ENCODE measurements around the gene AK6.

DNA sequence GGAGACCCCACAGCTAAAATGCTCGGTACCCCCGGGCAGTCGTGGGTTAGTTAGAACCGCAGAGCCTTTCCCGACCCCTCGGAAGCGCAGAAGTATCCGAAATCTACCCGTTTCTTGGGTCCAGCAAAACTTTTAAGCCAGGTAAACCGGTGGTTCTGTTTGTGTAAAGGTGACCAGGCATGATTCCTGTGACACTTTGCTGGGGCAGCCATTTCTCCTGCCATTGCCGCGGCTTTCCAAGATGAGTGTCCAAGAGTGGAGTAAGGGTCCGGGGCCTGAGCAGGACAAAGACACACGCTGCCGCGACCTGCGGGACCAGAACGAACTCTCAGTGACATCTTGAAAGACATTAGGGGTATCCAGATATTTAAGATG, 46.3 kb upstream of the AK6 start:
- no peak for TF ChIP-seq EP300 (IDR thresholded peaks at IDR 0.05)
- TF ChIP-seq, protein P1, sequence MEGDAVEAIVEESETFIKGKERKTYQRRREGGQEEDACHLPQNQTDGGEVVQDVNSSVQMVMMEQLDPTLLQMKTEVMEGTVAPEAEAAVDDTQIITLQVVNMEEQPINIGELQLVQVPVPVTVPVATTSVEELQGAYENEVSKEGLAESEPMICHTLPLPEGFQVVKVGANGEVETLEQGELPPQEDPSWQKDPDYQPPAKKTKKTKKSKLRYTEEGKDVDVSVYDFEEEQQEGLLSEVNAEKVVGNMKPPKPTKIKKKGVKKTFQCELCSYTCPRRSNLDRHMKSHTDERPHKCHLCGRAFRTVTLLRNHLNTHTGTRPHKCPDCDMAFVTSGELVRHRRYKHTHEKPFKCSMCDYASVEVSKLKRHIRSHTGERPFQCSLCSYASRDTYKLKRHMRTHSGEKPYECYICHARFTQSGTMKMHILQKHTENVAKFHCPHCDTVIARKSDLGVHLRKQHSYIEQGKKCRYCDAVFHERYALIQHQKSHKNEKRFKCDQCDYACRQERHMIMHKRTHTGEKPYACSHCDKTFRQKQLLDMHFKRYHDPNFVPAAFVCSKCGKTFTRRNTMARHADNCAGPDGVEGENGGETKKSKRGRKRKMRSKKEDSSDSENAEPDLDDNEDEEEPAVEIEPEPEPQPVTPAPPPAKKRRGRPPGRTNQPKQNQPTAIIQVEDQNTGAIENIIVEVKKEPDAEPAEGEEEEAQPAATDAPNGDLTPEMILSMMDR (IDR thresholded peaks at IDR 0.05) = no peak

All from sigmoid colon (tissue), 4 donors.